K562 (cell line): Measurements from ENCODE around the gene JPH2. TPM values are rescaled to one million over a fixed set of nuclear protein-coding genes. Genes with fewer than 3 reads are reported as not detected.

Experiments used
- ATAC-seq: fragments of 200-7000 bp; cut with Tn5 transposase; 3 replicates; pipeline ENCODE4 v1.9.1; 2020; ENCODE audit warnings: moderate library complexity
- BruUV-seq: library from RNA; stranded (reverse); fragments of 400-500 nt; replicated peaks from 2 replicates; lab custom pipeline; 2021; lab: Mats Ljungman, UMichigan
- CTCF ChIA-PET: fragments of 300-600 bp; formaldehyde crosslinking; extraction: SDS; loops from one replicate; lab custom pipeline; 2021; ENCODE audit warnings: low intra/inter-chr PET ratio; lab: Yijun Ruan, JAX
- POLR2A ChIA-PET: fragments of 300-600, 350-650 bp; sonication (Branson Sonifier 250); formaldehyde crosslinking; extraction: SDS; loops from one replicate; lab custom pipeline; 2021; ENCODE audit warnings: antibody characterized with exemption, inconsistent platforms; lab: Yijun Ruan, JAX
- DNase-seq, 4 experiments: peaks; one replicate each; pipeline versions ENCODE4 v3.0.0 to v3.0.0-alpha.2; 2011 to 2018; ENCODE audit warnings: low spot score in 3 of 4, mixed read lengths in 3 of 4; ENCODE audit errors: extremely low read depth in 1 of 4
- FAIRE-seq: peaks from 2 replicates; lab custom pipeline; 2011; peaks lifted over from hg19 to GRCh38; lab: Jason Lieb, UNC
- H2AFZ ChIP-seq: 2 replicates; pipeline ENCODE4 v1.6.0; 2011; ENCODE audit warnings: low read depth, low read length, control low read depth, inconsistent platforms
- H3K27ac ChIP-seq: fragments of 200-600 bp; 3 replicates; pipeline ENCODE4 v1.8.0; 2011; ENCODE audit warnings: low read depth, mild to moderate bottlenecking, control low read depth, inconsistent platforms, low read length, moderate library complexity, mixed read lengths; ENCODE audit errors: extremely low read depth
- H3K27me3 ChIP-seq, 2 experiments: fragments of 300-600 bp in 1 of 2; 2 replicates in 1 of 2; 3 replicates in 1 of 2; pipeline versions ENCODE4 v1.6.0 to v1.8.0; 2011; ENCODE audit warnings: inconsistent platforms in 2 of 2, low read length in 2 of 2, mild to moderate bottlenecking in 1 of 2, mixed read lengths in 1 of 2, moderate library complexity in 1 of 2; ENCODE audit not compliant: control insufficient read depth in 2 of 2, insufficient read depth in 2 of 2
- H3K36me3 ChIP-seq: fragments of 300-600 bp; 3 replicates; pipeline ENCODE4 v1.8.0; 2011; ENCODE audit warnings: mild to moderate bottlenecking, low read length, inconsistent platforms; ENCODE audit not compliant: control insufficient read depth, insufficient read depth
- H3K4me1 ChIP-seq, 2 experiments: fragments of 200-600 bp in 1 of 2; replicated peaks in 1 of 2; 2 replicates in 1 of 2; 3 replicates in 1 of 2; pipeline versions ENCODE4 v1.5.1 to v1.8.0; 2011; ENCODE audit warnings: inconsistent platforms in 2 of 2, low read length in 2 of 2, mild to moderate bottlenecking in 1 of 2, mixed read lengths in 1 of 2, moderate library complexity in 1 of 2; ENCODE audit not compliant: control insufficient read depth in 2 of 2, insufficient read depth in 2 of 2
- H3K4me2 ChIP-seq: 2 replicates; pipeline ENCODE4 v1.6.1; 2011; ENCODE audit warnings: low read length, control low read depth, inconsistent platforms, mixed read lengths; ENCODE audit not compliant: insufficient read depth
- H3K4me3 ChIP-seq: fragments of 200-600 bp; sonication (generic), shearing (Covaris generic); 2 replicates; pipeline ENCODE4 v1.5.1; 2016; ENCODE audit warnings: control low read depth, inconsistent platforms
- H3K79me2 ChIP-seq: fragments of 200-600 bp; 3 replicates; pipeline ENCODE4 v1.8.0; 2011; ENCODE audit warnings: low read length, inconsistent platforms; ENCODE audit not compliant: control insufficient read depth, insufficient read depth
- H3K9ac ChIP-seq, 2 experiments: 2 replicates each; pipeline versions ENCODE4 v1.6.0 to v1.6.1; 2011; ENCODE audit warnings: low read depth in 2 of 2, low read length in 2 of 2, control low read depth in 1 of 2, inconsistent platforms in 1 of 2, mild to moderate bottlenecking in 1 of 2, mixed read lengths in 1 of 2; ENCODE audit not compliant: insufficient read depth in 1 of 2
- H3K9me1 ChIP-seq: one replicate; pipeline ENCODE4 v1.6.0; 2011; ENCODE audit warnings: inconsistent platforms, mild to moderate bottlenecking, low read length, moderate library complexity; ENCODE audit not compliant: control insufficient read depth, insufficient read depth
- H3K9me3 ChIP-seq: replicated peaks from 2 replicates; pipeline ENCODE4 v1.5.1; 2011; ENCODE audit warnings: low read depth, low read length, inconsistent platforms; ENCODE audit not compliant: control insufficient read depth, insufficient read depth
- H4K20me1 ChIP-seq: replicated peaks from 2 replicates; pipeline ENCODE4 v1.6.1; 2011; ENCODE audit warnings: low read length, inconsistent platforms, mixed read lengths; ENCODE audit not compliant: control insufficient read depth, insufficient read depth
- CBX5 ChIP-seq: IDR thresholded peaks from 2 replicates; pipeline ENCODE4 v1.6.1; 2014; ENCODE audit warnings: low read depth, borderline replicate concordance
- DPF2 ChIP-seq: fragments of 450-650 bp; IDR thresholded peaks from 2 replicates; pipeline ENCODE4 v1.6.1; 2016
- ELF2 ChIP-seq: fragments of 250-450 bp; sonication (Bioruptor Pico); IDR thresholded peaks from 2 replicates; pipeline ENCODE4 v1.5.0; 2021; ENCODE audit warnings: mild to moderate bottlenecking
- FOSL1 ChIP-seq: fragments of 200-800 bp; sonication (Bioruptor generic); conservative IDR thresholded peaks from 2 replicates; pipeline ENCODE4 v1.6.1; 2016; ENCODE audit warnings: missing genetic modification characterization, missing compliant biosample characterization
- ILK ChIP-seq: fragments of 450-650 bp; IDR thresholded peaks from 2 replicates; pipeline ENCODE4 v1.6.1; 2016; ENCODE audit warnings: missing genetic modification characterization, low read depth, mild to moderate bottlenecking, missing compliant biosample characterization, moderate library complexity, borderline replicate concordance
- MTA2 ChIP-seq: fragments of 450-650 bp; IDR thresholded peaks from 2 replicates; pipeline ENCODE4 v1.6.1; 2016; ENCODE audit warnings: low read depth
- MYBL2 ChIP-seq, 2 experiments: fragments of 450-650 bp in 1 of 2; sonication (generic) in 1 of 2; formaldehyde crosslinking in 1 of 2; IDR thresholded peaks; 2 replicates each; pipeline versions ENCODE4 v1.6.1 to v1.8.1; 2017 to 2022; ENCODE audit warnings: borderline replicate concordance in 1 of 2, inconsistent platforms in 1 of 2, low read depth in 1 of 2, mild to moderate bottlenecking in 1 of 2, missing genetic modification reagents in 1 of 2, moderate library complexity in 1 of 2
- RFX1 ChIP-seq: fragments of 450-650 bp; IDR thresholded peaks from 2 replicates; pipeline ENCODE4 v1.6.1; 2016; ENCODE audit warnings: mild to moderate bottlenecking, moderate library complexity
- SMARCA5 ChIP-seq: fragments of 450-650 bp; IDR thresholded peaks from 2 replicates; pipeline ENCODE4 v1.6.1; 2016
- TARDBP ChIP-seq: fragments of 450-650 bp; IDR thresholded peaks from 2 replicates; pipeline ENCODE4 v1.6.1; 2016
- WGBS: fragments of 100-300 bp; shearing (Covaris generic); methylation state at CpG from one replicate; pipeline ENCODE4 v1.1.6; 2016; ENCODE audit warnings: low coverage, mixed read lengths; ENCODE audit not compliant: insufficient coverage; ENCODE audit errors: missing lambda C conversion rate; 5-methylcytosine and 5-hydroxymethylcytosine counted together
- in situ Hi-C: fragments of 300-500 bp; cut with MboI; formaldehyde crosslinking; loops from 4 replicates; pipeline ENCODE4 v1.15.0; 2018; ENCODE audit warnings: inconsistent platforms, mixed read lengths
- intact Hi-C: fragments of 100-400 bp; cut with micrococcal nuclease; formaldehyde crosslinking; loops from 2 replicates; pipeline ENCODE4 v1.14.2; 2022
- polyA plus RNA-seq, 8 experiments: library from polyadenylated mRNA; depleted of rRNA in 4 of 8; stranded (reverse) in 5 of 8; unstranded in 3 of 8; fragments of >200 nt; fragmentation: Nextera tagmentation in 2 of 8; fragmentation: Illumina TruSeq in 1 of 8; extraction: Ambion mirVana in 2 of 8; extraction: Trizol in 1 of 8; gene quantifications; 2 replicates each; pipeline versions ENCODE4 v1.2.1 to v1.2.3, GENCODE V29; 2011 to 2014; ENCODE audit warnings: inconsistent platforms in 1 of 8, missing spikeins in 1 of 8
- total RNA-seq, 7 experiments: library from RNA; depleted of rRNA in 6 of 7; stranded (reverse); fragments of >200 nt in 6 of 7; fragmentation: Illumina TruSeq in 2 of 7; extraction: Trizol in 2 of 7; gene quantifications; 2 replicates each; pipeline versions ENCODE4 v1.2.1 to v1.2.3, GENCODE V29; 2011 to 2021; ENCODE audit warnings: low replicate concordance in 1 of 7
- TF ChIP-seq, protein P1 (sequence below): IDR thresholded peaks from 2 replicates; pipeline ENCODE4 v1.6.1; 2012; ENCODE audit warnings: low read depth, low read length, improper control_type of control experiment, borderline replicate concordance
- TF ChIP-seq, protein P2 (sequence below), 2 experiments: fragments of 450-650 bp in 1 of 2; sonication (generic) in 1 of 2; formaldehyde crosslinking in 1 of 2; IDR thresholded peaks in 1 of 2; conservative IDR thresholded peaks in 1 of 2; 2 replicates each; pipeline versions ENCODE4 v1.6.1 to v1.8.1; 2016 to 2023; ENCODE audit warnings: mild to moderate bottlenecking in 2 of 2, moderate library complexity in 2 of 2, inconsistent platforms in 1 of 2, missing genetic modification reagents in 1 of 2

Gene JPH2
- total and polyA plus RNA-seq, 9 of the 15 experiments (the other 6 are each of a cell fraction or from before 2014, with no cell fraction given) = not detected

DNA sequence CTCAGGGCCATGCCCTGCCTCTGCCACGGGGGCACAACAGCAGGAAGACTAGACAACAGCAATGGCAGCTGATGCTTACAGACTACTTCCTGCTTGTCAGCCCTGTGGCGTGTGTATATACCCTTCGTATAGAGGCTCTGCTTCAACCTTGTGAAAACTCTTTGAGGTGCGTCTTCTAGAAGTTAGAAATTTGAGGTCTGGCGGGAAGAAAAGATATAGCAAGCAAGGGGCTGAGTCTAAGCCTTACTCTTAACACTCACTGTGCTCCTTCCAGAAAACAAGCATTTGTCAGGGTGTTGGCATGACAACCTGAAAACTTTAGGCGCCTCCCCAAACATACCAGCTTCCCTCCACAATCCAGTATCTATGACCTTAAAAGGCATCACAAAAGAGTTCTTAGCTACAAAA, 33.3 kb downstream of the JPH2 start:
- DNase-seq = no peak
- BruUV-seq = no TSS peak
- ATAC-seq = no peak
- H3K9me1 ChIP-seq = no peaks in the 10 kb centered on the region
- TF ChIP-seq MTA2 (no peak), RFX1 (peak; percentile 57)
- TF ChIP-seq, all 486 proteins: peak for 1
- no peaks in the 10 kb centered on the region; the same call in 1 of the 2 replicates for H4K20me1 ChIP-seq
- peaks cover 9 to 40% of the 10 kb centered on the region in 2 experiments; a peak in 4 of 5 replicates for H3K27me3 ChIP-seq
- WGBS = 1% methylated on average over 6 of the region's 6 CpGs
- no peaks in the 10 kb centered on the region for H3K4me1 ChIP-seq
- in situ Hi-C loops (no loop called here), intact Hi-C loops (no loop called here)
- H3K36me3 ChIP-seq = no peaks in the 10 kb centered on the region
- ChIA-PET POLR2A (interaction anchor here (1.0 kb wide), 1 partner anchor 23 kb away, joined by 3 read pairs; no protein-coding TSS in a partner anchor), CTCF (interaction anchor here (0.6 kb wide), 1 partner anchor 77 kb away, joined by 4 read pairs; no protein-coding TSS in a partner anchor)
- no peak overlapping the region for H3K27ac ChIP-seq
- no peaks in the 10 kb centered on the region for H3K9me3 ChIP-seq
- H3K9ac ChIP-seq = no peak overlapping the region
- FAIRE-seq = no peak
- H3K79me2 ChIP-seq = no peaks in the 10 kb centered on the region
- no peak overlapping the region for H2AFZ ChIP-seq
- H3K4me3 ChIP-seq = no peak overlapping the region
- H3K4me2 ChIP-seq = no peak overlapping the region

DNA sequence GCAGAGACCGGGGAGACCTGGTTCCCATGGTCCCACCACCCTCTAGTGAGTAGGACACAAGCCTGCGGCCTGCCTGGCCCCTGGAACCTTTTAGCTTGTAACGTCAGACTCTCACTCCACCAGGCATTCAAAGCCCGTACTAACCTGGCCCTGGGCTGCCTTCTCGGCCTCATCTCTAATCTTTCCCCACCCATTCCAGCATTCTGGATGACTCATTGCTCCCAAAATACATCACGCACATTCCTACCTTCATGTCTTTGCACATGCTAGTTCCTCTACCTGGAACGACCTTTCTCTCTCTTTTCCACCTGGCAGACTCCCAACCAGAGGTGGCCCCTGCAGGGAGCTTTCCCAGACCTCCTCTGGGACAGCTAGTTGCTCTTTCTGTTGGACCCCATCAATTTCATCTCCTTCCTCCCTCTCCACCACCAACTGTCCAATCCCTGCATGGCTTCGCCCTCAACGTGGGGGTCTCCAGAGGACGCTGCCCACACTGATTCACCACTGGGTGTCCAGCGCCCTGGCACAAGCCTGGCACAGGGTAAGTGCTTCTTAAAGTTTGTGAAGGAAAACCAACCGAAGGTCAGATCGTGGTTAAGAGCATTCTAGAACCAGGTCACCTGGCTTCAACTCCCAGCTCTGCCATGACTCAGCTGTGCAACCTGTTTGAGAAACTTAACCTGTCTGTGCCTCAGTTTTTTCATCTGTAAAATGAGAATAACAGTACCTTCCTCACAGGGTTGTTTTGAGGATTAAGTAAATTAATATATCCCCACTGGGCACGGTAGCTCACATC, 35.2 kb downstream of the JPH2 start:
- CTCF ChIA-PET = no interaction called here
- ATAC-seq = no peak
- TF ChIP-seq MYBL2 (IDR thresholded peaks at IDR 0.05; ENCODE audit: low read depth) = no peak
- TF ChIP-seq MYBL2 (CRISPR knock-in tag; IDR thresholded peaks at IDR 0.05; ENCODE audit: borderline replicate concordance) = no peak
- no peak for TF ChIP-seq SMARCA5
- TF ChIP-seq, protein P1, sequence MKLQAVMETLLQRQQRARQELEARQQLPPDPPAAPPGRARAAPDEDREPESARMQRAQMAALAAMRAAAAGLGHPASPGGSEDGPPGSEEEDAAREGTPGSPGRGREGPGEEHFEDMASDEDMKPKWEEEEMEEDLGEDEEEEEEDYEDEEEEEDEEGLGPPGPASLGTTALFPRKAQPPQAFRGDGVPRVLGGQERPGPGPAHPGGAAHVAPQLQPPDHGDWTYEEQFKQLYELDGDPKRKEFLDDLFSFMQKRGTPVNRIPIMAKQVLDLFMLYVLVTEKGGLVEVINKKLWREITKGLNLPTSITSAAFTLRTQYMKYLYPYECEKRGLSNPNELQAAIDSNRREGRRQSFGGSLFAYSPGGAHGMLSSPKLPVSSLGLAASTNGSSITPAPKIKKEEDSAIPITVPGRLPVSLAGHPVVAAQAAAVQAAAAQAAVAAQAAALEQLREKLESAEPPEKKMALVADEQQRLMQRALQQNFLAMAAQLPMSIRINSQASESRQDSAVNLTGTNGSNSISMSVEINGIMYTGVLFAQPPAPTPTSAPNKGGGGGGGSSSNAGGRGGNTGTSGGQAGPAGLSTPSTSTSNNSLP = no peak
- TF ChIP-seq CBX5 = no peak
- TF ChIP-seq FOSL1 (tag) = peak; percentile 48; the same call in 1 of the 2 replicates
- no peak for TF ChIP-seq ELF2 (CRISPR knock-in tag)
- no peak for TF ChIP-seq DPF2
- no peak for TF ChIP-seq ILK (tag)
- TF ChIP-seq, protein P2, sequence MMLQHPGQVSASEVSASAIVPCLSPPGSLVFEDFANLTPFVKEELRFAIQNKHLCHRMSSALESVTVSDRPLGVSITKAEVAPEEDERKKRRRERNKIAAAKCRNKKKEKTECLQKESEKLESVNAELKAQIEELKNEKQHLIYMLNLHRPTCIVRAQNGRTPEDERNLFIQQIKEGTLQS (IDR thresholded peaks at IDR 0.05) = 0 out of 2 replicates have a peak, but pooled peaks have one; percentile 22
- TF ChIP-seq, protein P2 (CRISPR knock-in tag; conservative IDR thresholded peaks at IDR 0.05) = no peak
- TF ChIP-seq TARDBP = no peak

More for the DNA sequence above, 35.2 kb downstream of the JPH2 start:
- no peak overlapping the region for H2AFZ ChIP-seq
- DNase-seq (no peak), FAIRE-seq (no peak)
- no peaks in the 10 kb centered on the region for H3K79me2 ChIP-seq
- POLR2A ChIA-PET = interaction anchor here (0.5 kb wide), 1 partner anchor 22 kb away, joined by 3 read pairs; no protein-coding TSS in a partner anchor
- H3K27me3 ChIP-seq = peaks cover 21 to 42% of the 10 kb centered on the region in 2 experiments
- H3K4me1 ChIP-seq = no peaks in the 10 kb centered on the region
- no peak overlapping the region for H3K27ac ChIP-seq
- intact Hi-C loops (no loop called here), in situ Hi-C loops (no loop called here)
- no peak overlapping the region for H3K4me2 ChIP-seq
- H3K9ac ChIP-seq = no peak overlapping the region
- H3K9me3 ChIP-seq = no peaks in the 10 kb centered on the region
- no peaks in the 10 kb centered on the region; the same call in 1 of the 2 replicates for H4K20me1 ChIP-seq
- no peaks in the 10 kb centered on the region for H3K9me1 ChIP-seq
- no peaks in the 10 kb centered on the region for H3K36me3 ChIP-seq
- WGBS = 0% methylated on average over 14 of the region's 14 CpGs
- BruUV-seq = no TSS peak
- no peak overlapping the region for H3K4me3 ChIP-seq
